ENCODE measurements around the gene STX1A. TPM values are rescaled to one million over a fixed set of nuclear protein-coding genes. Genes with fewer than 3 reads are reported as not detected.

STX1A gene
- total RNA-seq, 4 donors from 2014 or later: 4.1 to 6.0 (median 5.0) TPM

DNA sequence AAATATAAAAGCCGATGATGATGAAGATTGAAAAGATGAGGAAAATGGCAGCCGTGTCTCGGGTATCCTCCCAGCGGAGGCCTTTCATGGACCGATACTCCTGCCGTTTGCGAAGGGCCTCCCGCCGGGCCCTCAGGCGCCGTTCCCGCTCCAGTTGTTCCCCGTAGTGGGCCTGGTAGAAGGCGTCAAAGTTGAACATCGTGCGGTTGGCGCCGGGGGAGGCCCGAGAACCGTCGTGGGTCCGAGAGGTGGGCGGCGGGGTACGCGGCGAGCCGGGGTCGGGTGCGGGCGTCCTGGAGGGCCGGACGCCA is 36.8 kb downstream of the STX1A start:
- H3K4me3 ChIP-seq: peak overlapping the region; percentile 50 to 94 (median 84)
- no peaks in the 10 kb centered on the region for H3K36me3 ChIP-seq
- no peaks in the 10 kb centered on the region for H3K27me3 ChIP-seq
- no peak for DNase-seq
- WGBS, 2 donors (ENCODE audit: low coverage in 1 of 2): 0% methylated on average over 1 to 33 of the region's 33 CpGs
- in situ Hi-C loops (cut with MboI; ENCODE audit: low pct_ligation_motif_present in 1 of 4, low pct_unique_long_range_greater_than_20kb in 1 of 4, low sequenced_read_pairs in 3 of 4): no loop called here
- no peak for TF ChIP-seq CTCF (IDR thresholded peaks at IDR 0.05)
- TF ChIP-seq POLR2A (IDR thresholded peaks at IDR 0.05): no peak
- TF ChIP-seq EP300 (IDR thresholded peaks at IDR 0.05; ENCODE audit: low read depth): no peak
- intact Hi-C loops (cut with DNase I; ENCODE audit: low total_unique reads): loop anchor here (10.0 kb wide), 1 partner anchor 52 kb away; the partner anchor contains the start of gene ABHD11
- H3K9me3 ChIP-seq: no peaks in the 10 kb centered on the region
- H3K4me1 ChIP-seq: peaks cover 13 to 36% (median 27%) of the 10 kb centered on the region in 4 donors
- H3K27ac ChIP-seq: peak overlapping the region; percentile 81 to 94 (median 86)

- intact Hi-C loops (cut with DNase I; ENCODE audit: low total_unique reads): loop anchor here (10.0 kb wide), 1 partner anchor 54 kb away; the partner anchor contains the start of gene ABHD11
- H3K4me3 ChIP-seq: no peak overlapping the region
These were observed 38.4 kb downstream of the STX1A start for GRCh38 chr7:73681031-73681430.

GRCh38 chr7:73680501-73680900 is 39.0 kb downstream of the STX1A start:
- 87 to 100% methylated on average over 1 to 7 of the region's 7 CpGs for WGBS, 2 donors (ENCODE audit: low coverage in 1 of 2)
- no peak for TF ChIP-seq CTCF (IDR thresholded peaks at IDR 0.05)
- TF ChIP-seq EP300 (IDR thresholded peaks at IDR 0.05; ENCODE audit: low read depth): no peak
- TF ChIP-seq POLR2A (IDR thresholded peaks at IDR 0.05): no peak
- TF ChIP-seq POLR2AphosphoS5 (IDR thresholded peaks at IDR 0.05): no peak
- intact Hi-C loops (cut with DNase I; ENCODE audit: low total_unique reads): loop anchor here (10.0 kb wide), 1 partner anchor 54 kb away; the partner anchor contains the start of gene ABHD11
- Histone ChIP-seq H3K9me3 (no peaks in the 10 kb centered on the region), H3K4me3 (no peak overlapping the region), H3K4me1 (peaks cover 13 to 36% (median 27%) of the 10 kb centered on the region in 4 donors), H3K27me3 (no peaks in the 10 kb centered on the region), H3K36me3 (no peaks in the 10 kb centered on the region), H3K27ac (no peak overlapping the region)
- in situ Hi-C loops (cut with MboI; ENCODE audit: low pct_ligation_motif_present in 1 of 4, low pct_unique_long_range_greater_than_20kb in 1 of 4, low sequenced_read_pairs in 3 of 4): no loop called here
- no peak for DNase-seq

More at GRCh38 chr7:73681031-73681430, 38.4 kb downstream of the STX1A start:
- Histone ChIP-seq H3K36me3 (no peaks in the 10 kb centered on the region), H3K27me3 (no peaks in the 10 kb centered on the region), H3K4me1 (peaks cover 13 to 36% (median 27%) of the 10 kb centered on the region in 4 donors), H3K9me3 (no peaks in the 10 kb centered on the region), H3K27ac (no peak overlapping the region)
- in situ Hi-C loops (cut with MboI; ENCODE audit: low pct_ligation_motif_present in 1 of 4, low pct_unique_long_range_greater_than_20kb in 1 of 4, low sequenced_read_pairs in 3 of 4): no loop called here
- 66 to 80% methylated on average over 6 to 8 of the region's 8 CpGs for WGBS, 2 donors (ENCODE audit: low coverage in 1 of 2)
- DNase-seq: no peak
- TF ChIP-seq EP300 (IDR thresholded peaks at IDR 0.05; ENCODE audit: low read depth): no peak
- TF ChIP-seq POLR2A (IDR thresholded peaks at IDR 0.05): no peak
- no peak for TF ChIP-seq POLR2AphosphoS5 (IDR thresholded peaks at IDR 0.05)
- no peak for TF ChIP-seq CTCF (IDR thresholded peaks at IDR 0.05)

- Histone ChIP-seq H3K4me3 (no peak overlapping the region), H3K27ac (no peak overlapping the region), H3K9me3 (no peaks in the 10 kb centered on the region), H3K36me3 (no peaks in the 10 kb centered on the region), H3K27me3 (no peaks in the 10 kb centered on the region), H3K4me1 (peaks cover 13 to 33% (median 27%) of the 10 kb centered on the region in 4 donors)
- intact Hi-C loops (cut with DNase I; ENCODE audit: low total_unique reads) (loop anchor here (10.0 kb wide), 1 partner anchor 55 kb away; the partner anchor contains the start of gene ABHD11), in situ Hi-C loops (cut with MboI; ENCODE audit: low pct_ligation_motif_present in 1 of 4, low pct_unique_long_range_greater_than_20kb in 1 of 4, low sequenced_read_pairs in 3 of 4) (no loop called here)
- TF ChIP-seq EP300 (IDR thresholded peaks at IDR 0.05; ENCODE audit: low read depth) (no peak), POLR2AphosphoS5 (IDR thresholded peaks at IDR 0.05) (no peak), CTCF (IDR thresholded peaks at IDR 0.05) (no peak), POLR2A (IDR thresholded peaks at IDR 0.05) (no peak)
- 96 to 100% methylated on average over 1 to 2 of the region's 2 CpGs for WGBS, 2 donors (ENCODE audit: low coverage in 1 of 2)
- DNase-seq: no peak
These were observed 39.8 kb downstream of the STX1A start for GRCh38 chr7:73679709-73680108.
